KG1 (cell line): ENCODE measurements around the gene NR6A1.
"Not testable (repeated sequence)": the region's sequence is repeated elsewhere in the genome, so short reads cannot be mapped to it uniquely, and the experiment has no call there.

Source experiments
- DNase-seq: peaks from one replicate; lab custom pipeline; 2025; lab: John Stamatoyannopoulos, UW

NR6A1 gene

DNA sequence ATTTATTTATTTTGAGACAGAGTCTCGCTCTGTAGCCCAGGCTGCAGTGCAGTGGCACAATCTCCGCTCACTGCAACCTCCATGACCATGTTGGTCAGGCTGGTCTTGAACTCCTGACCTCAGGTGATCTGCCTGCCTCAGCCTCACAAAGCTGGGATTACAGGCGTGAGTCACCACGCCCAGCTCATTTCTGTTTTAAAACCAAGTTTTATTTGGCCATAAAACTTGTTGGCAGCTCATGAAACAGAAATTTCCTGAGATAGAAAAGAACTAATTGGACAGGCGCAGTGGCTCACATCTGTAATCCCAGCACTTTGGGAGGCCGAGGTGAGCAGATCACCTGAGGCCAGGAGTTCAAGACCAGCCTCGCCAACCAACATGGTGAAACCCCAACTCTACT, 155.3 kb downstream of the NR6A1 start:
- not testable (repeated sequence) for DNase-seq

- DNase-seq, result no peak
Observed at GRCh38 chr9:124615100-124615742, 155.9 kb downstream of the NR6A1 start.

DNA sequence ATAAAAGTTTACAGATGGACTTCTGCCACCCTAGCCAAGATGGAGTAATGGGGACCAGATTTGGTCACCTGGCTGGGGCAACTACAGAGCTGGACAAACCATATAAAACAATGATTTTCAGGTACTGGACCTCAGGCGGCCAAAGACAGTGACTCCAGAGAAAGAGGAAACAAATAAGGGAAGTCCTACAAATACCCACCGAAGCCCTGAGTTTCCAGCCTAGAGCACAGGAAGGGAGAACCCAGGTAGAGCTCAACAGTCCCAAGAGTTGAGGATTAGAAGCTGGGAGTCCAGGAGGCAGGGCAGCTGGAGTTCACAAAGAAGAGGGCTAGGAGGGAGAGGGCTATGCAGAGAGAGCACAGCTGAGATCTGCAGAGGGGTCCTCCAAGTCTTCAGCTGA, 157.3 kb downstream of the NR6A1 start:
- no peak for DNase-seq

- DNase-seq, result no peak
Observed at GRCh38 chr9:124611106-124611505, 160.0 kb downstream of the NR6A1 start.

GRCh38 chr9:124606027-124606426, 165.1 kb downstream of the NR6A1 start:
- DNase-seq, result no peak

- no peak for DNase-seq
Observed at GRCh38 chr9:124605258-124605657, 165.9 kb downstream of the NR6A1 start.

GRCh38 chr9:124602632-124603031, 168.5 kb downstream of the NR6A1 start:
- no peak for DNase-seq

DNA sequence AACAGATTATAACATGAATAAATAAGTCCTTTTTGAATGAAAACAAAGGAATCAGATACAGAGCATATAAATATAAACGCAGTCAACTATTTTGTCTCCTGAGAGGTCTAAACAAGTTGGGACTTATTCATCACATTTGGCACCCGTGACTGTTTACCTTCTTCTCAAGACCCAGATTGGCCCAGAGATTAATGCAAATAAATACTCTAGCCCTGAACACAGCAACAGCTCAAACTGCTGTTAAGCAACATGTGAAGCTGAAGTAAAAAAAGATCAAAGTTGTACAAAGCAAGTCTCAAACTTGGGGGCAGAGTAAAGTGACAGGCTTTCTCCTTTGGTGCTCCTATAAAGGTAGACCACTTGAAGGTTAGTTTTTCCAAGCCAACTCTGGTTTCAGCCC, 168.9 kb downstream of the NR6A1 start:
- DNase-seq, result no peak

DNA sequence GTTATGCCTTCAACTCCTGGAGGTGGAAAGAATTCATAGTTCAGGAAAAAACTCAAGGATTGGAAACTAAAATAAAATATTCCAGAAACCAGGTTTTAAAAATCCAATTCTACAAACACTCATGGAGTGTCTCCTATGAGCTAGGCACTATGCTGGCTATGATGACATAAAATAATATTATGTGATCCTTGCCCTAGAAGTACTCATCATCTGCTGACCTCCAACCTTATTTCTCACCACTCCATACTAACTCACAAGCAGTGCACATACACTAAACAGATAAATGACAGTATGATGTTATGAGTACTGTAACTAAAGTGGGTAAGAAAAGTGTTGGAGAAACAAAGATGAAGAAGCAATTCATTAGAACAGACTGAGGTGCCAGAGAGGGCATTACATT, 170.7 kb downstream of the NR6A1 start:
- DNase-seq, result no peak

GRCh38 chr9:124599121-124599795, 171.9 kb downstream of the NR6A1 start:
- DNase-seq, result no peak

GRCh38 chr9:124598048-124598447, 173.1 kb downstream of the NR6A1 start:
- no peak for DNase-seq

GRCh38 chr9:124596172-124596839, 174.8 kb downstream of the NR6A1 start:
- no peak for DNase-seq

- no peak for DNase-seq
Observed at GRCh38 chr9:124595743-124596142, 175.4 kb downstream of the NR6A1 start.

DNA sequence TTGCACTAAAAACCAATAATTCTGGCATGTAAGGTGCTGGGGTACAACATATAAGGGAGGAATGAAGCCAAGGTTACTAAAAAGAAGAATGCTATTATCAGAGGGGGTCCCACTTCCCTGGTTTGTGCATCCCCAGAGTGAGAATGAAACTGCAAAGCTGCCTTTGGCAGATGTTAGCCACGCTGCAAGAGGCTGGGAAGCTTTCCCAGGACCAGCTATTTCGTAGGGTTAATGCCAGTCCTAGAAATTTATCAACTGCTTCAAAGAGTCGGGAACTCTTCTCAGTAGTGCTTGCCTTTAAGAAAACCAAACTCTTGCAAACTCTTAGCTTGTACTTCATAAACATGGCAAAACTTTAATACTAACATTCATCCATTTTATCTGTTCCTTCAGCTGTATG, 176.4 kb downstream of the NR6A1 start:
- DNase-seq, result no peak

GRCh38 chr9:124594225-124594624, 176.9 kb downstream of the NR6A1 start:
- DNase-seq, result no peak

GRCh38 chr9:124593651-124594058, 177.5 kb downstream of the NR6A1 start:
- DNase-seq, result no peak

GRCh38 chr9:124593200-124593599, 177.9 kb downstream of the NR6A1 start:
- no peak for DNase-seq

- no peak for DNase-seq
Observed at GRCh38 chr9:124590889-124591641, 180.0 kb downstream of the NR6A1 start.

DNA sequence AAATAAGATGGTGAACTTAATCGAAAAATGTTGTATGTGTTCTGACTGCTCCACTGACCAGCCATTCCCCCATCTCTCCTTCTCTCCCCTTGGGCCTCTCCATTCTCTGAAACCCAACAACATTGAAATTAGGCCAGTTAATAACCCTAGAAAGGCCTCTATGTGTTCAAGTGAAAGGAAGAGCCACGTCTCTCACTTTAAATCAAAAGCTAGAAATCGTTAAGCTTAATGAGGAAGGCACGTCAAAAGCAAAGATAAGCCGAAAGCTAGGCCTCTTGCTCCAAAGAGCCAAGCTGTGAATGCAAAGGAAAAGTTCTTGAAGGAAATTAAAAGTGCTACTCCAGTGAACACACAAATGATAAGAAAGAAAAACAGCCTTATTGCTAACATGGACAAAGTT, 186.5 kb downstream of the NR6A1 start:
- no peak for DNase-seq

DNA sequence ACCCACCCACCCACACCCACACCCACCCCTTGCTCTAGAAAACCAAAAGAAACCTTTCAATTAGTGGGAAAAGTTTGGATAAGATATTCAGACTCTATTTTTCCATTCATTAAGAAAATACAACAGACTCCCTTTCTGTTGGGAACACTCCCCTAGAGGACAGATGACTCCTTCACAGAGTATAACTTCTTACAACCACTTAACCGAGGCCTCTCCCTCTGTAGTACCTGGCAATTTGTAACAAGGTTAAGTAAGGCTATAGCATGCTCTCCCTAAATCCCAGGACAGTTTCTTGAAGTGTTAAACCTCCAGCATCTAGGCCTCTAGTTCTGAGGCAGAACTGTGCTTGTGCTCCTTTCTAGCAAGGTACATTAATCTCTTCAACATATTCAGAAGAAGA, 188.0 kb downstream of the NR6A1 start:
- DNase-seq, result no peak

DNA sequence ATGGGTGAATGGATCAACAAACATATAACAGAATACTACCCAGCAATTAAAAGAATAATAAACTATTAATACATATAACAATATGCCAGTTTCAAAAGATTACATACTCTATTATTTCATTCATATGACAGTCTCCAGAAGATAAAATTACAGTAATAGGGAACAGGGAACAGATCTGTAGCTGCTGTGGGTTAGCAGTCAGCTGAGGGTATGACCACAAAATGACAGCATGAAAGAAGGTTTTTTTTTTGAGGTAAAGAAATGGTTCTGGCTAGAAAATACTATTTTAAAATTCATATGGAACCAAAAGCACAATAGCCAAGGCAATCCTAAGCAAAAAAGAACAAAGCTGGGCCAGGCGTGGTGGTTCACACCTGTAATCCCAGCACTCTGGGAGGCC, 190.9 kb downstream of the NR6A1 start:
- DNase-seq, result peak; percentile 16

GRCh38 chr9:124576751-124577150, 194.4 kb downstream of the NR6A1 start:
- no peak for DNase-seq
